Coronary artery (tissue), 2 donors: ENCODE results near the gene NTM.
"Not testable (repeated sequence)": the region's sequence is repeated elsewhere in the genome, so short reads cannot be mapped to it uniquely, and the experiment has no call there.

Source experiments
- DNase-seq: peaks from one replicate; pipeline ENCODE4 v3.0.0-alpha.2; 2017; ENCODE audit warnings: low spot score
- H3K27ac ChIP-seq, 2 donors: fragments of 200-600 bp; sonication (generic); one replicate each; pipeline ENCODE4 v1.5.1; 2016 to 2019
- H3K4me3 ChIP-seq: fragments of 200-600 bp; sonication (generic); 2 replicates; pipeline ENCODE4 v1.5.1; 2016; ENCODE audit warnings: mild to moderate bottlenecking, moderate library complexity
- CTCF ChIP-seq: fragments of 200-600 bp; sonication (generic); IDR thresholded peaks from one replicate; pipeline ENCODE4 v1.5.1; 2019; ENCODE audit warnings: antibody characterized with exemption

Gene NTM

GRCh38 chr11:131483453-131483852 is 113.0 kb downstream of the NTM start:
- no peak for DNase-seq
- no peak overlapping the region for H3K27ac ChIP-seq
- TF ChIP-seq CTCF = no peak
- no peak overlapping the region for H3K4me3 ChIP-seq

GRCh38 chr11:131483877-131484276 is 113.5 kb downstream of the NTM start:
- no peak for DNase-seq
- TF ChIP-seq CTCF = no peak
- Histone ChIP-seq H3K27ac (no peak overlapping the region), H3K4me3 (no peak overlapping the region)

- no peak overlapping the region for H3K4me3 ChIP-seq
- H3K27ac ChIP-seq = no peak overlapping the region
- no peak for TF ChIP-seq CTCF
- DNase-seq = no peak
Observed at GRCh38 chr11:131486100-131486499, 115.7 kb downstream of the NTM start.

GRCh38 chr11:131486937-131487635 is 116.7 kb downstream of the NTM start:
- Histone ChIP-seq H3K4me3 (no peak overlapping the region), H3K27ac (no peak overlapping the region)
- no peak for DNase-seq
- TF ChIP-seq CTCF = no peak

- DNase-seq = no peak
- no peak overlapping the region for H3K4me3 ChIP-seq
- no peak for TF ChIP-seq CTCF
- H3K27ac ChIP-seq = no peak overlapping the region
Observed at GRCh38 chr11:131488238-131488637, 117.8 kb downstream of the NTM start.

- no peak for TF ChIP-seq CTCF
- no peak overlapping the region for H3K4me3 ChIP-seq
- no peak overlapping the region for H3K27ac ChIP-seq
- DNase-seq = no peak
Observed at GRCh38 chr11:131491503-131491902, 121.1 kb downstream of the NTM start.

GRCh38 chr11:131495423-131495822 is 125.0 kb downstream of the NTM start:
- H3K27ac ChIP-seq = no peak overlapping the region
- no peak for DNase-seq
- TF ChIP-seq CTCF = no peak
- H3K4me3 ChIP-seq = no peak overlapping the region

GRCh38 chr11:131497686-131498085 is 127.3 kb downstream of the NTM start:
- DNase-seq, H3K27ac ChIP-seq, H3K4me3 ChIP-seq: not testable (repeated sequence)
